ENCODE measurements around the gene TCP11. TPM values are rescaled to one million over a fixed set of nuclear protein-coding genes. Genes with fewer than 3 reads are reported as not detected.
"Not testable (repeated sequence)": the region's sequence is repeated elsewhere in the genome, so short reads cannot be mapped to it uniquely, and the experiment has no call there.

Gene TCP11
- total and polyA plus RNA-seq, 4 donors, result 0.16 to 1.7 (median 0.56) TPM

- not testable (repeated sequence) for H3K9me3 ChIP-seq (ENCODE audit: control insufficient read depth in 4 of 4, insufficient read depth in 3 of 4, low read length in 3 of 4); H3K4me1 ChIP-seq (ENCODE audit: control insufficient read depth in 5 of 5, insufficient read depth in 5 of 5, low read length in 5 of 5); H3K27me3 ChIP-seq (ENCODE audit: control insufficient read depth in 3 of 3, insufficient read depth in 3 of 3, low read length in 2 of 3); DNase-seq; H3K36me3 ChIP-seq (ENCODE audit: control insufficient read depth in 4 of 4, insufficient read depth in 4 of 4, low read length in 4 of 4); H3K9ac ChIP-seq (ENCODE audit: insufficient read depth in 1 of 2, low read length in 2 of 2); H3K27ac ChIP-seq (ENCODE audit: low read depth in 1 of 2, low read length in 1 of 2); H3K4me3 ChIP-seq; ATAC-seq (ENCODE audit: insufficient read depth, low FRiP score)
- WGBS, 2 donors, result 67 to 84% methylated on average over 8 of the region's 8 CpGs
These were observed 33.9 kb downstream of the TCP11 start for GRCh38 chr6:35107208-35107607.

GRCh38 chr6:35106061-35106460 lies 35.1 kb downstream of the TCP11 start:
- WGBS, 2 donors, result 93 to 94% methylated on average over 6 of the region's 6 CpGs
- not testable (repeated sequence) for ATAC-seq (ENCODE audit: insufficient read depth, low FRiP score); H3K27me3 ChIP-seq (ENCODE audit: control insufficient read depth in 3 of 3, insufficient read depth in 3 of 3, low read length in 2 of 3); DNase-seq; H3K9me3 ChIP-seq (ENCODE audit: control insufficient read depth in 4 of 4, insufficient read depth in 3 of 4, low read length in 3 of 4); H3K9ac ChIP-seq (ENCODE audit: insufficient read depth in 1 of 2, low read length in 2 of 2); H3K4me3 ChIP-seq; H3K4me1 ChIP-seq (ENCODE audit: control insufficient read depth in 5 of 5, insufficient read depth in 5 of 5, low read length in 5 of 5); H3K36me3 ChIP-seq (ENCODE audit: control insufficient read depth in 4 of 4, insufficient read depth in 4 of 4, low read length in 4 of 4); H3K27ac ChIP-seq (ENCODE audit: low read depth in 1 of 2, low read length in 1 of 2)

GRCh38 chr6:35105078-35105477 lies 36.1 kb downstream of the TCP11 start:
- DNase-seq (no peak), ATAC-seq (ENCODE audit: insufficient read depth, low FRiP score) (no peak)
- H3K9me3 ChIP-seq (ENCODE audit: control insufficient read depth in 4 of 4, insufficient read depth in 3 of 4, low read length in 3 of 4), result no peaks in the 10 kb centered on the region
- no peaks in the 10 kb centered on the region for H3K4me1 ChIP-seq (ENCODE audit: control insufficient read depth in 5 of 5, insufficient read depth in 5 of 5, low read length in 5 of 5)
- no peak overlapping the region for H3K4me3 ChIP-seq
- no peak for TF ChIP-seq CTCF (IDR thresholded peaks at IDR 0.05; ENCODE audit: control extremely low read depth, extremely low read depth)
- whole genome bisulfite sequencing, 2 donors, result 94 to 96% methylated on average over 3 of the region's 3 CpGs
- no peaks in the 10 kb centered on the region for H3K27me3 ChIP-seq (ENCODE audit: control insufficient read depth in 3 of 3, insufficient read depth in 3 of 3, low read length in 2 of 3)
- H3K27ac ChIP-seq (ENCODE audit: low read depth in 1 of 2, low read length in 1 of 2), result no peak overlapping the region
- no peaks in the 10 kb centered on the region for H3K36me3 ChIP-seq (ENCODE audit: control insufficient read depth in 4 of 4, insufficient read depth in 4 of 4, low read length in 4 of 4)
- no peak overlapping the region for H3K9ac ChIP-seq (ENCODE audit: insufficient read depth in 1 of 2, low read length in 2 of 2)

GRCh38 chr6:35099116-35099515 lies 42.0 kb downstream of the TCP11 start:
- H3K9me3 ChIP-seq (ENCODE audit: control insufficient read depth in 4 of 4, insufficient read depth in 3 of 4, low read length in 3 of 4), result no peaks in the 10 kb centered on the region
- H3K4me3 ChIP-seq, result no peak overlapping the region
- peaks cover 0 to 9% (median 5%) of the 10 kb centered on the region in 5 donors for H3K4me1 ChIP-seq (ENCODE audit: control insufficient read depth in 5 of 5, insufficient read depth in 5 of 5, low read length in 5 of 5)
- no peak for TF ChIP-seq CTCF (IDR thresholded peaks at IDR 0.05; ENCODE audit: control extremely low read depth, extremely low read depth)
- DNase-seq (no peak), ATAC-seq (ENCODE audit: insufficient read depth, low FRiP score) (no peak)
- H3K9ac ChIP-seq (ENCODE audit: insufficient read depth in 1 of 2, low read length in 2 of 2), result no peak overlapping the region
- no peaks in the 10 kb centered on the region for H3K36me3 ChIP-seq (ENCODE audit: control insufficient read depth in 4 of 4, insufficient read depth in 4 of 4, low read length in 4 of 4)
- no peaks in the 10 kb centered on the region for H3K27me3 ChIP-seq (ENCODE audit: control insufficient read depth in 3 of 3, insufficient read depth in 3 of 3, low read length in 2 of 3)
- WGBS, 2 donors, result 97 to 98% methylated on average over 5 of the region's 5 CpGs
- H3K27ac ChIP-seq (ENCODE audit: low read depth in 1 of 2, low read length in 1 of 2), result no peak overlapping the region
